ENCODE results near the gene COL4A4.

GRCh38 chr2:227082286-227082685, 81.7 kb downstream of the COL4A4 start:
- TF ChIP-seq, protein P1, sequence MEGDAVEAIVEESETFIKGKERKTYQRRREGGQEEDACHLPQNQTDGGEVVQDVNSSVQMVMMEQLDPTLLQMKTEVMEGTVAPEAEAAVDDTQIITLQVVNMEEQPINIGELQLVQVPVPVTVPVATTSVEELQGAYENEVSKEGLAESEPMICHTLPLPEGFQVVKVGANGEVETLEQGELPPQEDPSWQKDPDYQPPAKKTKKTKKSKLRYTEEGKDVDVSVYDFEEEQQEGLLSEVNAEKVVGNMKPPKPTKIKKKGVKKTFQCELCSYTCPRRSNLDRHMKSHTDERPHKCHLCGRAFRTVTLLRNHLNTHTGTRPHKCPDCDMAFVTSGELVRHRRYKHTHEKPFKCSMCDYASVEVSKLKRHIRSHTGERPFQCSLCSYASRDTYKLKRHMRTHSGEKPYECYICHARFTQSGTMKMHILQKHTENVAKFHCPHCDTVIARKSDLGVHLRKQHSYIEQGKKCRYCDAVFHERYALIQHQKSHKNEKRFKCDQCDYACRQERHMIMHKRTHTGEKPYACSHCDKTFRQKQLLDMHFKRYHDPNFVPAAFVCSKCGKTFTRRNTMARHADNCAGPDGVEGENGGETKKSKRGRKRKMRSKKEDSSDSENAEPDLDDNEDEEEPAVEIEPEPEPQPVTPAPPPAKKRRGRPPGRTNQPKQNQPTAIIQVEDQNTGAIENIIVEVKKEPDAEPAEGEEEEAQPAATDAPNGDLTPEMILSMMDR (IDR thresholded peaks at IDR 0.05) = no peak
- TF ChIP-seq EP300 (IDR thresholded peaks at IDR 0.05) (no peak), POLR2AphosphoS5 (IDR thresholded peaks at IDR 0.05) (no peak)
